ENCODE data around the gene MSH3.

MSH3 gene

DNA sequence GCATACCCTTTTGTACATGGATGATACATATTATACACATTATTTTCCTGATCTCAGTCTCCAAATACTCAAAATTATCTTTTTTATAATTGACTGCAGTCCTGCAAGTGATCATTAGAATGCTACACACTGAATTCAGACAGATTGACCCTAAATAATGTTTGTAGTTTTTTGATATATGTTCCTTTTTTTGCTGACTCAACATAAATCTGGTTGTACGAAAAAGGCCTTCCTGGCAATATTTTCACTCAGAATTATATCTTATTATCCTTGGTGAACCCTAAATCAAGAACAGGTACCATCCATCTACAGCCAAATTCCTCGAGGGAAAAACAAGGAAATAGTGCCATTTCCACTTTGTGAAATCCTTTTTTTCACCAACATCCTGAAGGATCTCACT, 200.1 kb downstream of the MSH3 start:
- H3K4me1 ChIP-seq (ENCODE audit: control insufficient read depth, low read length): no peaks in the 10 kb centered on the region
- no peak for TF ChIP-seq CTCF (IDR thresholded peaks at IDR 0.05; ENCODE audit: low read depth, low read length, poor library complexity, severe bottlenecking)
- no peak for TF ChIP-seq EZH2phosphoT487 (IDR thresholded peaks at IDR 0.05; ENCODE audit: borderline replicate concordance, low read length)
- no peaks in the 10 kb centered on the region for H3F3A ChIP-seq (ENCODE audit: control insufficient read depth, insufficient read depth)
- H3K36me3 ChIP-seq (ENCODE audit: control insufficient read depth, low read length): peaks cover 20% of the 10 kb centered on the region
- no peaks in the 10 kb centered on the region for H3K9me2 ChIP-seq (replicated peaks; ENCODE audit: control insufficient read depth, low read length)
- H4K20me1 ChIP-seq (ENCODE audit: control insufficient read depth, insufficient read depth, low read depth, low read length): no peaks in the 10 kb centered on the region
- no peaks in the 10 kb centered on the region for H3K27me3 ChIP-seq (ENCODE audit: control insufficient read depth, low read length)
- H3K27ac ChIP-seq (ENCODE audit: low read depth, low read length): no peak overlapping the region
- no peaks in the 10 kb centered on the region for H3K79me2 ChIP-seq (ENCODE audit: control insufficient read depth, low read length)
- no peak overlapping the region for H3K4me3 ChIP-seq (ENCODE audit: low read length)
- H3K9me3 ChIP-seq (ENCODE audit: control insufficient read depth, insufficient read depth, low read length): peaks cover 11% of the 10 kb centered on the region; the same call in 1 of the 2 replicates
- no peak overlapping the region for H3K4me2 ChIP-seq (ENCODE audit: low read length)

- no peaks in the 10 kb centered on the region for H3K79me2 ChIP-seq (ENCODE audit: control insufficient read depth, low read length)
- H3K4me1 ChIP-seq (ENCODE audit: control insufficient read depth, low read length): no peaks in the 10 kb centered on the region
- peaks cover 17% of the 10 kb centered on the region for H3K36me3 ChIP-seq (ENCODE audit: control insufficient read depth, low read length)
- no peaks in the 10 kb centered on the region for H4K20me1 ChIP-seq (ENCODE audit: control insufficient read depth, insufficient read depth, low read depth, low read length)
- TF ChIP-seq CTCF (IDR thresholded peaks at IDR 0.05; ENCODE audit: low read depth, low read length, poor library complexity, severe bottlenecking) (no peak), EZH2phosphoT487 (IDR thresholded peaks at IDR 0.05; ENCODE audit: borderline replicate concordance, low read length) (no peak)
- no peaks in the 10 kb centered on the region for H3F3A ChIP-seq (ENCODE audit: control insufficient read depth, insufficient read depth)
- H3K4me3 ChIP-seq (ENCODE audit: low read length): no peak overlapping the region
- no peak overlapping the region for H3K27ac ChIP-seq (ENCODE audit: low read depth, low read length)
- no peak overlapping the region for H3K4me2 ChIP-seq (ENCODE audit: low read length)
- H3K9me3 ChIP-seq (ENCODE audit: control insufficient read depth, insufficient read depth, low read length): no peaks in the 10 kb centered on the region
- H3K9me2 ChIP-seq (replicated peaks; ENCODE audit: control insufficient read depth, low read length): no peaks in the 10 kb centered on the region
- H3K27me3 ChIP-seq (ENCODE audit: control insufficient read depth, low read length): no peaks in the 10 kb centered on the region
These were observed 206.6 kb downstream of the MSH3 start for GRCh38 chr5:80860924-80861613.

DNA sequence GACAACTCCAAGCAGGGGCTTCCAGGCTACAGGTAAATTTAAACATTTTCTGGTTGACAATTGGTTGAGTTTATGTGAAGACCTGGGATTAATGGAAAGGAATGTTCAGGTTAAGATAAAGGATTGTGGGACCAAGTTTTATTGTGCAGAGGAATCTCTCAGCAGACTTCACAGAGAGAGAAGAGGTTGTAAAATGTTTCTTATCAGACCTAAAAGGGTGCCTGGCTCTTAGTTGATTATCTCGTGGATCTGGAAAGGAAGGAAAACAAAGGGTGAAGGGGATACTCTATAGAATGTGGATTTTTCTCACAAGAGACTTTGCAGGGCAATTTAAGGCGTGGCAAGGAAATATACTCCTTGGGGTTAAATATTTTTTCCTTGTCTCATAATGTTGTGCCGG, 209.3 kb downstream of the MSH3 start:
- Histone ChIP-seq H3K4me3 (ENCODE audit: low read length) (no peak overlapping the region), H3K27ac (ENCODE audit: low read depth, low read length) (no peak overlapping the region), H3K4me2 (ENCODE audit: low read length) (no peak overlapping the region), H3K4me1 (ENCODE audit: control insufficient read depth, low read length) (no peaks in the 10 kb centered on the region), H3F3A (ENCODE audit: control insufficient read depth, insufficient read depth) (no peaks in the 10 kb centered on the region), H3K9me3 (ENCODE audit: control insufficient read depth, insufficient read depth, low read length) (no peaks in the 10 kb centered on the region), H3K36me3 (ENCODE audit: control insufficient read depth, low read length) (peaks cover 22% of the 10 kb centered on the region), H3K9me2 (replicated peaks; ENCODE audit: control insufficient read depth, low read length) (no peaks in the 10 kb centered on the region), H3K79me2 (ENCODE audit: control insufficient read depth, low read length) (no peaks in the 10 kb centered on the region), H4K20me1 (ENCODE audit: control insufficient read depth, insufficient read depth, low read depth, low read length) (no peaks in the 10 kb centered on the region), H3K27me3 (ENCODE audit: control insufficient read depth, low read length) (no peaks in the 10 kb centered on the region)
- no peak for TF ChIP-seq EZH2phosphoT487 (IDR thresholded peaks at IDR 0.05; ENCODE audit: borderline replicate concordance, low read length)
- no peak for TF ChIP-seq CTCF (IDR thresholded peaks at IDR 0.05; ENCODE audit: low read depth, low read length, poor library complexity, severe bottlenecking)
